D721Med (cell line): ENCODE measurements around the gene ATP1A3.

ENCODE experiments used
- DNase-seq: peaks from one replicate; pipeline ENCODE4 v3.0.0; 2011; ENCODE audit warnings: low spot score; ENCODE audit not compliant: insufficient read length
- FAIRE-seq: peaks from 2 replicates; lab custom pipeline; 2011; peaks lifted over from hg19 to GRCh38; lab: Jason Lieb, UNC
- CTCF ChIP-seq: IDR thresholded peaks from 2 replicates; pipeline ENCODE4 v1.5.1; 2012; ENCODE audit warnings: mild to moderate bottlenecking, control low read depth; ENCODE audit not compliant: insufficient read depth; ENCODE audit errors: missing control alignments

ATP1A3 gene

GRCh38 chr19:41930322-41930722 lies 63.7 kb downstream of the ATP1A3 start:
- no peak for TF ChIP-seq CTCF
- no peak for DNase-seq
- no peak for FAIRE-seq

GRCh38 chr19:41929536-41930071 lies 64.4 kb downstream of the ATP1A3 start:
- FAIRE-seq, result no peak

GRCh38 chr19:41928754-41929535 lies 65.1 kb downstream of the ATP1A3 start:
- DNase-seq (no peak), FAIRE-seq (no peak)
- no peak for TF ChIP-seq CTCF

More at GRCh38 chr19:41929536-41930071, 64.4 kb downstream of the ATP1A3 start:
- DNase-seq, result no peak
- no peak for TF ChIP-seq CTCF

GRCh38 chr19:41928221-41928683 lies 65.8 kb downstream of the ATP1A3 start, which contains the start of gene ERFL:
TSS of gene ERFL (minus strand) at chr19:41928449. CDS start at chr19:41912919, 15,530 bp downstream.
- FAIRE-seq (no peak), DNase-seq (no peak)
- TF ChIP-seq CTCF, result no peak

GRCh38 chr19:41927497-41928192 lies 66.4 kb downstream of the ATP1A3 start:
- FAIRE-seq (no peak), DNase-seq (no peak)
- TF ChIP-seq CTCF, result no peak

GRCh38 chr19:41926763-41927496 lies 67.1 kb downstream of the ATP1A3 start:
- FAIRE-seq (no peak), DNase-seq (no peak)
- no peak for TF ChIP-seq CTCF
